NK-92 (cell line): ENCODE measurements around the gene VAMP1.
"Not testable (repeated sequence)": the region's sequence is repeated elsewhere in the genome, so short reads cannot be mapped to it uniquely, and the experiment has no call there.

ENCODE experiments used
- DNase-seq: peaks from one replicate; lab custom pipeline; 2025; ENCODE audit not compliant: unreplicated experiment; lab: John Stamatoyannopoulos, UW

VAMP1 gene

DNA sequence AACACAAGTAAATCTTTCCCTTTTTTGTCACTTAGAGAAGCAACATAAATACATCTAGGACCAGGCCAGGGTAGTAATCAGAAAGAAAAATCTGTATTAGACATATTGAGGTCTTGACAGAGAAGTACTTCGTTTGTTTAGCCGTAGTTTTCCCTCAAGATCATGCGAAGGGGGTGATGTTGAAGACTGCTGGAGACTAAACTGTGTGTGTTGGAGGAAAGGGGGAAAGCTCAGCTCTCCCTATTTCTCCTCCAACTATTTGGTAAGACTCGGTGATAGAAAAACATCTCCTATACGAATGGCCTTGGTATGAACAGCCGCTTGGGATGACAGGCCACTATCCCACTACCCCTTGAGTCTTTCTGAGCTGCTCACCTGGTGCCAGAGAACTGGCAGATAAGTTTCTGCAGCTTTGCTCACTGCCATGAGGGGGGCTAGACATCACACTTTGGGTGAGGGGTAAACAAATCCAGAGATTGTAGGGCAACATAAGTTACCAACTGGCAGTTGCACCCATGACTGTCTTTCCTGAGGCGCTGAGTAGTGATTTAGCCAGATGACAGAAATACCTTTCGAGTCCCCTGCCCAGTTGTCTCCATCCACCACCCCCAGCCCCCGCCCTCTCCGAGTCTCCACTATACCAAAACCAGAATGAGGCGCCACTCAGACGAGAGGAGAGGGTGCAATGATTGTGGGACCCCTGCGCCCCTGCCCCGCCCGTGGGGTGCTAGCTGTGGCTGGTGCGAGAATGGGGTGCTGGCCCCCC is 685 bp downstream of the VAMP1 start:
- DNase-seq = no peak

DNA sequence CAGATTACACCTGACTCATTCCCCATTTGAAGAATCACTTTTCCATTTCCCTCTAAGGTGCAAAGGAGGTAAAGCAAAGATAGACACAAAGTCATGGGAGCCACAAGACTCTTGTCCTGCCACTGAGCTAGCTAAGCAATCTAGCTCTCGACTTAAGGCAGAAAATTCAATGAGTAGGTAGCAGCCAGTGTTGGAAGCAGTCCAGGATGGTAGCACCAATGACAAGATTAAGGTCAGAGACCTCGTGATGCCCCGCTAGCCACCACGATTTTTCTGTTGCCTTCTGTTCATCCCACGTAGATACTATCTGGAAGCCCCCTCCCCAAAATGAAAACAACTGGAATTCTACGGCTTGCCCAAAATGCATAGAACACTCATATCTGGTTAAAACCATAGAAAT is 1.4 kb downstream of the VAMP1 start:
- DNase-seq = no peak

DNA sequence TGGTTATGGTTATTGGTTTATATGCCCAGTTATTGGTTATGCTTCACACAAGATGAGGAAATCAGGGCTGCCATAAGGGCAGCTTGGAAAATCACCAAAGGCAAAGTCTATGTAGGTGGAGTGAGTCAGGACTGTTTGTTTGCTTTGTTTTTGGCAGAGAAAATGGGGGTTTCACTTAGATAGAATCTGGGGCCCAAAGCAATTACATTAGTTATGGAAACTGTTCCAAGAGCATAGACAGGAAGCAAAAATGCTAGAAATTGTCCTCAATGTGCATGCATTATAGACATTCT is 2.2 kb downstream of the VAMP1 start:
- no peak for DNase-seq

DNA sequence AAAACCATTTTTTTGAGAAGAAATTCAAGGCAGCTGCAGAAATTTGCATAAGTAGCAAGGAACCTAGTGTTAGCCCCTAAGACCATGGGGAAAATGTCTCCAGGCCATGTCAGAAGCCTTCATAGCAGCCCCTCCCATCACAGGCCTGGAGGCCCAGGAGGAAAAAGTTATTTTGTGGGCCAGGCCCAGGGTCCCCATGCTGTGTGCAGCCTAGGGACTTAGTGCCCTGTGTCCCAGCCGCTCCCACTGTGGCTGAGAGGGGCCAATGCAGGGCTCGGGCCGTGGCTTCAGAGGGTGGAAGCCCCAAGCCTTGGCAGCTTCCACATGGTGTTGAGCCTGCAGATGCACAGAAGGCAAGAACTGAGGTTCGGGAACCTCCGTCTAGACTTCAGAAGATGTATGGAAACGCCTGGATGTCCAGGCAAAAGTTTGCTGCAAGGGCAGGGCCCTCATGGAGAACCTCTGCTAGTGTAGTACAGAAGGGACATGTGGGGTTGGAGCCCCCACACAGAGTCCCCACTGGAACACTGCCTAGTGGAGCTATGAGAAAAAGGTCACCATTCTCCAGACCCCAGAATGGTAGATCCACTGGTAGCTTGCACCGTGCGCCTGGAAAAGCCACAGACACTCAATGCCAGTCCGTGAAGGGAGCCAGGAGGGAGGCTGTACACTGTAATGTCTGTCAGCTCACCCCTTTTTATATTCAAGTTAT is 2.8 kb downstream of the VAMP1 start:
- DNase-seq = not testable (repeated sequence)

DNA sequence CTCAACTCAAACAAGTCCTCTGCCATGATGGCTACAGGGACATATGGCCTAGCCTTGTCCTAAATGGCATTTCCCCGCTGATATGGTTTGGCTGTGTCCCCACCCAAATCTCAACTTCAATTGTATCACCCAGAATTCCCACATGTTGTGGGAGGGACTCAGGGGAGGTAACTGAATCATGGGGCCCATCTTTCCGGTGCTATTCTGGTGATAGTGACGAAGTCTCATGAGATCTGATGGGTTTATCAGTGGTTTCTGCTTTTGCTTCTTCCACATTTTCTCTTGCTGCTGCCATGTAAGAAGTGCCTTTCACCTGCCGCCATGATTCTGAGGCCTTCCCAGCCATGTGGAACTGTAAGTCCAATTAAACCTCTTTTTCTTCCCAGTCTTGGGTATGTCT is 3.7 kb downstream of the VAMP1 start:
- DNase-seq = not testable (repeated sequence)

DNA sequence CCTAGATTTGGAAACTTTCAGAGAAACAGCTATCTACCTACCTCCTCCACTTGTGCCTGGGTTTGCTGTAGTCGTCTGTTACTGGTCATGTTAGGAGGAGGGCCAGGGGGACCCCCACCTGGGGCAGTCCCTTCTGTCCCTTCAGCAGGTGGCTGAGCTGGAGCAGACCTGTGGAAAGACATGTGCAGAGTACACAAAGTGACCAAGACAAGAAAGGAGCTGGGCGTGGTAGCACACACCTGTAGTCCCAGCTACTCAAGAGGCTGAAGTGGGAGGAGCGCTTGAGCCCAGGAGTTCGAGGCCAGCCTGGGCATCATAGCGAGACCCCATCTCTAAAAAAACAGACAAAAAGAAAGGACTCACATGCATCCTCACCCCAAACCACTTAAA is 4.3 kb downstream of the VAMP1 start:
- no peak for DNase-seq

DNA sequence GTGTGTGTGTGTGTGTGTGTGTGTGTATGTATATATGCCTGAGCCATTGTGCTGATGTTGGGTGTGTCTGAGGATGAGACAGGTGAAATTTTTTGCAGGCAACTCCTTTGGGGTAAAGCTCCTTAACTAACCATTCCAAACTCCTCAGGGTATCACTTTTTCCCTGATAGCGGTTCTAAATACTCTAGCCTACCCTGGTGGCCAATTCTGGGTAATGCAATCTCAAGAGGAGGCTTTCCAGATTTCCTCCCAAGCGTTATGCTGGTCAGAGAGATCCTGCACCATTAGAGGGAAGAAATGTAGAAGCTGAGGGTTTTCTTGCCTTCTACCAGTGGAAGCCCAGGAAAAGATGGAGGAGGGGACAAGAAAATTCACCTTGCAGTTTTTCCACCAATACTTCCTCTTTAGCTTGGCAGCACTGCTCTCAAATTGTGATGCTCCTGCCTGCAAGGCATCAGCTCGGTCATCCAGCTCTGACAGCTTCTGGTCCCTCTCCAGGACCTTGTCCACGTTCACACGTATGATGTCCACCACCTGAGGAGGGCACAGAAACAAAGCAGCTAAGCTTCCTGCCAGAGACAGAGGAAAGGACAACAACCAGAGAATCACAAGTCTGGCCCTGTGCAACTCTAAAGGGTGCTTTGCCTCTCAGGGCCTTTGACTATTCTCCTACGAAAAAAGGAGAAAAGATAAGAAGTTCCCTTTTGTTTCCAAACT is 4.9 kb downstream of the VAMP1 start:
- no peak for DNase-seq

DNA sequence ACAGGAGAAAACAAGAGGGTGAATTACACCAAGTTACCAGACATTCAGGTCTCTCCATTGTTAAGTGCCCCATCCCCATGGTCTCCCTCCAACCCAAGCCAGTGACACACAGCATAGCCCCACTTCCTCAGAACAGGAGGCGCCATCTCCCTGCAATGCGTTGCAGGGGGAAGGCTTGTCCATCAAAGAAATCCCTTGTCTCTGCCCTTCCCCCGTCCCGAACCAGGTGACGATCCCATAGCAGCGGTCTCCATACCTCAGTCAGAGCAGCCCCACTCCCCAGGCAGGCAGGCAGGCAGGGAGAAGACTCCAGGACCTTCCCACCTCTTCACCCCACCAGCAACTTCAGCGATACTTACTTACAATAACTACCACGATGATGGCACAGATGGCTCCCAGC is 5.9 kb downstream of the VAMP1 start:
- no peak for DNase-seq

DNA sequence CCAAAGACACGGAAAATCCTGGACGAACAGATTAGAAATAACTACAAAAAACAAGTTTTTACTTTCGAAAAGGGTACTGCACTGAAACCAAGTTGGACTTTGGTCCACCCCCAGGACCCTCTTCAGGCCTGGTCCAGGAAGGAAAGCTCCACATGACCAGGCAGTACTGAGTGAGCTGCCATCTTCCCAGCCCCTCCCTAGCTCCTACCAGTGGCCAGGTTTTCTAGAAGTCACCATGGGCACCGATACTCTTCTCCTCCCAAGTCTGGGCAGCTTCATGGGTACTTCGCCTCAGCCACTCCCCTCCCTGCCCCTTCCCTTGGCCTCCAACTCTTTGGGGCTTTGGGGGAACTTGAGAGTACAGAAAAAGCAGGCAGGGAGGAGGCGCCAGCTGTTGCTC is 6.6 kb downstream of the VAMP1 start:
- DNase-seq = no peak

DNA sequence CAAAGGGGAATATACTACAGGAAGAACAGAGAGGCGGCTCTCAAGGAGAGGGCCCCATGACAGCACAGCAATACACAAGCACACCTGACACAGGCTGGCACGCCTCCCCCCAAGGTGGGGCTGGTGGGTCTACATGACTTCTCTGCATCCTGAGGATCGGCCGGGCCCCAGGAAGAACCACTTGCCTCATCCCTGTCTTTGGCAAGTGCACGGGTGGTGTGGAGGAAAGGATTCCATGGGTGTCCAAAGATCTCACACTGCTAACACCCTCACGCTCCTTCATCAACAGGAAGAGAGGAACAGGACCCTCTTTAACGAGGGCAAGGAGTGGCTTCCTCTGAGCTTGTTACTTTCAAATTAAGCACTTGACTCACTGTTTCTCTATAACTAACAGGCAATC is 7.3 kb downstream of the VAMP1 start:
- DNase-seq = no peak

DNA sequence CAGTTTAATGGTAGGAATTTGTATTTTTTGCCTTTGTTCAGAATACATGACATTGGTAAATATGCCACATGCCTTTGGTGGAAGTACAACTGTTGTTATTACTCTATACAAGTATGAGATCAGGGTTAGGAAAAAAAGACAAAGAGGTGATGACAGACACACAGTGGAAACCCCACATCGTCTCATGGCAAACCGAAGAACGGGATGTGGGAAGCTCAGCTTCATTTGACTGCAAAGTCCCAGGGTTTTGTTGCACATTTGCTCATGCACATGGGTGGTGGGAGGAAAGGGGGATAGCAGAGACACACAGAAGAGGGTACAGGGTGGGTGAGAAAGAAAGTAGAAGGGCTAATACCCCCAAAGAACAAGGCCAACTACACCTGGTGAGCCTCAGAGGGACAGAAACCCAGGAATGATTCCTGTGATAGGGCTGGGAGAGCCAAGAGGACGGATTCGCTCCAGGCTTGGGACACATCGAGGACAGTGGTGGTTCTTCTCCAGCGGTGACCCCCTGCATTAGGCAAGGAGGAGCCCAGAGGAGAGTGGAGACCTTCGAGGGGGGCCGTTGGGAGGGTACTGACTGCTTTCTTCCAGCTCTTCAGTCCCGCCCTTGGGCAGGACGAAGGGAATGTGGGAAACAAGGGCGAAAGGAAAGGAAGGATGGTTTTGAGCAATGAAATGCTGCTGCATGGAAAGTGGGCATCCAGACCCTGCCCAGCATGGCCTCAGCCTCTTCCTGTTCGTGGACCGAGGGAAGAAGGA is 8.1 kb downstream of the VAMP1 start:
- no peak for DNase-seq

DNA sequence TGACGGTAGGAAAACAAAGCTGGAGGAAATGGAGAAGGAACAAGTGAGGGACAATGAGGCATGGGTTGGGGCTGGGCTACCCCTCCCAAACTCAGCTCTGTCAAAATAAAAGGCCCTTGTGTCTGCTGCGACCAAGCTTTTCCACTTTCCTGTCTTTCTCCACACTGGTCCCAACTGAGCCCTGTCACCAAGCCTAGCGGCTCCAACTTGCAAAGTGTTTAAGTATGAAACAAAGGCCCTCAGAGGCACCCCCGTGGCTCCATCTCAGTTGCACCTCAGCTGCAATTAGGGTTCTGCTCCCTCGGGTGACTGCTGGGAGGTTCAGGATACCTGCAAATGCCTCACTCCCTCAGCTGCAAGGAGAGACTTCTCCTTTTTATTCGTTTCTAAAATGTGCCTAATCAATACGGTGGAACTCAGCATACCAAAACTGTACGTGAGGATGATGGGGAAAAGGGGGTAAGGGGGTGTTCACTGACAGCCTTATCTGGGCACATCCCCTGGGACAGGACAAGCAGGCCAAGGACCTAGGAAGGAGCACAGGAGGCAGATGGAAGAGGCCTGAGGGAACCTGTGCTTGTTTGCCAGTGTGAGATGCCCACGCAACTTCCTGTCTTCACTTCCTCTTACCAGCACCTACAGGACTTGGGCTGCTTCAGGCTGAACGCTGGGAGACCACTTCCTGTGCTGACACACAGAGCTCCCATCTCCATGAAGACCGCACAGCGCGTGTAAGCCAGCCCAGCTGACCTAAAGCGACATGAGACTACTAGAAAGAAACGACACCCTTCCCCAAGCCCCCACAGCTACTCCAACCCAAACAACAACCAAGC is 8.9 kb downstream of the VAMP1 start:
- peak; percentile 17 for DNase-seq

DNA sequence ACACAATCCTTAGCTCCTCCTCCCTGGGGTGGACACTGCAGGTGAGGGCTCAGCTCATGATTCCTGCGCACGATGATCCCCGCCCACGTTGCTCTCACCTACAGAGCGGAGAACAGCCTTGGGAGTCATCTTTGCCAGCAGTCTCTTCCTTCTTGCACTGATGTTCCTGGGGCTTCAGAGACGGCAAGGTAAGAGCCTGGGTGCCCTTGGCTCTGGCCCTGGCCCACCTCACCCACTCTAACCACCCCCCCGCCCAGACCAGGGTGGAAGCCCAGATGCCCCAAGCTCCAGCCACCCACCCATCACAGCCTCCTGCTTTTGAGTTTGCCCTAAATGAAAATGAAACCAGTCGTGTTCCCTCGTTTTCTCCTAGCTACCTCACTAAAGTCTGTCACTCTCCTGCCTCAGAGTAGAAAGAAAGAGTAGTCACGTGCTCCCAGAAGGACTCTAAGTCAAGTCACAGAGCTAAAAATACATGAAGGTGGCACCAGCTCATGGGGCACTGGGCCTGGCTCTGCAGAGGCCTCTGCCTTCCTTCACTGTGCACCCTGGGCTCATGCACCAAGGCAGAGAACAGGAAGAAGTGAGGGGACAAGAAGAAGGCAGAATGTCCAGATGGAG is 9.6 kb downstream of the VAMP1 start:
- DNase-seq = no peak

DNA sequence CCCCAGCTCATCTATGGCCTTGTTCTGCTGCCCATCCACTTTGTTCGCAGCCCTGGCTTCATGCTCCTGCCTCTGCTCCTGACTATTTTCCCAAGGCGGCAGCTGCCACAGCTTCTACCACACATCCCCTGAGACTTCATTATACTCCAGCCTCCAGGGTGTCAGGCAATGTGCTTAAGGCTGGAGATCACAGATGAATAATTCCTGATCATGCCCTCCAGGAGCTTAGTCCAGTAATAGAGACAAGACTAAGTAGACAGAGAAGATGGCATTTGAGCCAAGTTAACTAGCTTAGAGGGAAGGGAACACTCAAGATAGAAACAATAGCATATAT is 11.5 kb downstream of the VAMP1 start:
- no peak for DNase-seq

DNA sequence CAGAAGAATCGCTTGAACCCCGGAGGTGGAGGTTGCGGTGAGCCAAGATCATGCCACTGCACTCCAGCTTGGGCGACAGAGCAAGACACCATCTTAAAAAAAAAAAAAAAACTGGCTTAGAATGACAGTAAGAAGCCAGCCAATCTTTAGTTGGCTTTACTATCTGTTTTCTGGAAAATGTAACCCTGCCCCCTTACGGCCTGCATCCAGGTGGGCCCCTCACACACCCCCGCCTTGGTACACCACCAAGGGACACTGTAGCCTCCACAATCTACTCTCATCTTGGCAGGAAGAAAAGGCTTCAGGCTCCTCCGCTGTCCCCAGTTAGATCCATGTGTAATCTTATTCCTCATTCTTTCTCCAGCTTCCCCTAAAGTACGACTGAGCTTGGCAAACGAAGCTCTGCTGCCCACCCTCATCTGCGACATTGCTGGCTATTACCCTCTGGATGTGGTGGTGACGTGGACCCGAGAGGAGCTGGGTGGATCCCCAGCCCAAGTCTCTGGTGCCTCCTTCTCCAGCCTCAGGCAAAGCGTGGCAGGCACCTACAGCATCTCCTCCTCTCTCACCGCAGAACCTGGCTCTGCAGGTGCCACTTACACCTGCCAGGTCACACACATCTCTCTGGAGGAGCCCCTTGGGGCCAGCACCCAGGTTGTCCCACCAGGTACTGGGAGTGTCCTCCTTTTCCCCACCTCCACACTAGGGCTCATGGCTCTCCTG is 12.0 kb downstream of the VAMP1 start:
- DNase-seq = no peak

DNA sequence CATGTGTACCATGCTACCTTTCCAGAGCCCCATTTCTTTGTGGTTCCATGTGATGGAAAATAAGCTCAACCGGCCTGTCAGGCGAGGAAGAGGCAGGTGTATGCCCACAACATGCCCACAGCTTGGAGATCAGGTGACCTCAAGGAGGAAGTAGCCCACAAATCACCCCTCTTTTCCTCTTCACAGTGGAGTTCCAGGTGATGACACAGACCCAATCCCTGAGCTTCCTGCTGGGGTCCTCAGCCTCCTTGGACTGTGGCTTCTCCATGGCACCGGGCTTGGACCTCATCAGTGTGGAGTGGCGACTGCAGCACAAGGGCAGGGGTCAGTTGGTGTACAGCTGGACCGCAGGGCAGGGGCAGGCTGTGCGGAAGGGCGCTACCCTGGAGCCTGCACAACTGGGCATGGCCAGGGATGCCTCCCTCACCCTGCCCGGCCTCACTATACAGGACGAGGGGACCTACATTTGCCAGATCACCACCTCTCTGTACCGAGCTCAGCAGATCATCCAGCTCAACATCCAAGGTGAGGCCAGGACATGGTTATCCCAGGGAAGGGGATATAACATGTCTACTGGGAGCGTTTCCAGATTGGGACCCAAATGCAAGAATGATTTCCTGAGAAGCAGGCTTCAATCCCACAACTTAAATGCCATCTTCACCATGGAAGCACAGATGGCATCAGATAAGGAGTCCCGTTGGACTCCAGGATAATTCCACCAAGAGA is 13.1 kb downstream of the VAMP1 start:
- DNase-seq = no peak

DNA sequence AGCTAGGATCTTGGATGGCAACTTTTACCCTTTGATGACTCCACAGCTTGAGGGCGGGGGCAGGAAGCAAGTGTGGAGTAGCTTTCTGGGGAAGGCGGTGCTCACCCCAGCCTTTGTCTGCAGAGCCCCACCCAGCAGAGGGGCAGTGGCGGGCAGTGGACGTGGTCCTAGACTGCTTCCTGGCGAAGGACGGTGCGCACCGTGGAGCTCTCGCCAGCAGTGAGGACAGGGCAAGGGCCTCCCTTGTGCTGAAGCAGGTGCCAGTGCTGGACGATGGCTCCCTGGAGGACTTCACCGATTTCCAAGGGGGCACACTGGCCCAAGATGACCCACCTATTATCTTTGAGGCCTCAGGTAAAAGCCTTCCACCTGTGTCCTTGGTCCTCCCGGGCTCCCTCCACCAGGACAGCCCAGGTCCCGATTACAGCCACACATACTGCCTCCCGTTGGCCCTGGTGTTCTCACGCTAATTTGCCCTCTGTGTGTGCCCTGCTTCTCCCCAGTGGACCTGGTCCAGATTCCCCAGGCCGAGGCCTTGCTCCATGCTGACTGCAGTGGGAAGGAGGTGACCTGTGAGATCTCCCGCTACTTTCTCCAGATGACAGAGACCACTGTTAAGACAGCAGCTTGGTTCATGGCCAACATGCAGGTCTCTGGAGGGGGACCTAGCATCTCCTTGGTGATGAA is 17.4 kb downstream of the VAMP1 start:
- DNase-seq = no peak

DNA sequence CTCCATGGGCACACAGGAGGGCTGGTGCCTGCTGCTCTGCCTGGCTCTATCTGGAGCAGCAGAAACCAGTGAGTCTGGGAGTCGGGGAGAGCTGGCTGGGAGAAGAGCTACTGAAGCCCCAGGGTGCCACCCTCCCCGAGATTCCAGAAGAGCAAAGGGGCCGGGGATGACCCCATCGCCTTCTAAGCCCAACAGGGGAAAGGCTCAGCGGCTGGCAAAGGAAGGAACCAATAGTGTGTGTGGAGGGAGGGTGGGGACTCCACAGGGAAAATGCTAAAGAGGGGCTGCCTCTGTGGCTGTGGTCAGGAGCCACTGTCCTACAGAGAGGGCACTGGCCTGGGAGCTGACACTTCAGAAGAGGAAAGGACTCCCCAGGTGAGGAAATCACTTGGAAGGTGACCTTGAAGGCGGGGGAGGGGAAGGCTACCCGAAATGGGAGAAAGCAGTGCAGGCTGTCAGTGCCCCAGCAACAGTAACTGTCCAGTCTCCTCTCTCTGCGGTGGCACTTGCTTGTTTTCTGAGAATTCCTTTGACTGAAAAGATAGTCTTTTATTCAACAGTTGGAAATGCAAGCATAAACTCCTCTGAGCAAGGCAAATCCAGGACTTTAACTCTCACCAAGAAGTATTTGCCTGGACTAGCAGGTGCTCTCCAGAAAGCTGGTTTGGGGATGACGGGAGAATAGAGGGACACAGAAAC is 18.1 kb downstream of the VAMP1 start:
- DNase-seq = no peak
